ENCODE data around the gene CELF4. TPM values are rescaled to one million over a fixed set of nuclear protein-coding genes. Genes with fewer than 3 reads are reported as not detected.

The CELF4 gene
- total and polyA plus RNA-seq, 10 donors = 0.46 to 3.5 (median 0.78) TPM

GRCh38 chr18:37566479-37567060 is 972 bp upstream of the CELF4 start:
- Histone ChIP-seq H3K4me3 (peak overlapping the region; percentile 41 to 69 (median 55)), H3K4me1 (peaks cover 0 to 35% (median 29%) of the 10 kb centered on the region in 6 donors), H3K36me3 (no peaks in the 10 kb centered on the region), H3K9me3 (no peaks in the 10 kb centered on the region), H3K27ac (peak overlapping the region in 5 of 8 donors; percentile 22 to 71 (median 59)), H3K27me3 (replicated peaks in 1 of 7) (peaks cover 0 to 97% (median 46%) of the 10 kb centered on the region in 7 donors)
- intact Hi-C loops (cut with DNase I; ENCODE audit: low total_unique reads) = no loop called here
- peak; percentile 71 for DNase-seq
- WGBS, 5 donors = 1 to 8% (median 3%) methylated on average over 49 to 51 of the region's 51 CpGs
- TF ChIP-seq POLR2AphosphoS5 (IDR thresholded peaks at IDR 0.05) = no peak
- no peak for TF ChIP-seq CTCF (IDR thresholded peaks at IDR 0.05 in 8 of 11, conservative IDR thresholded peaks at IDR 0.05 in 3 of 11)
- TF ChIP-seq POLR2A (IDR thresholded peaks at IDR 0.05) = no peak

DNA sequence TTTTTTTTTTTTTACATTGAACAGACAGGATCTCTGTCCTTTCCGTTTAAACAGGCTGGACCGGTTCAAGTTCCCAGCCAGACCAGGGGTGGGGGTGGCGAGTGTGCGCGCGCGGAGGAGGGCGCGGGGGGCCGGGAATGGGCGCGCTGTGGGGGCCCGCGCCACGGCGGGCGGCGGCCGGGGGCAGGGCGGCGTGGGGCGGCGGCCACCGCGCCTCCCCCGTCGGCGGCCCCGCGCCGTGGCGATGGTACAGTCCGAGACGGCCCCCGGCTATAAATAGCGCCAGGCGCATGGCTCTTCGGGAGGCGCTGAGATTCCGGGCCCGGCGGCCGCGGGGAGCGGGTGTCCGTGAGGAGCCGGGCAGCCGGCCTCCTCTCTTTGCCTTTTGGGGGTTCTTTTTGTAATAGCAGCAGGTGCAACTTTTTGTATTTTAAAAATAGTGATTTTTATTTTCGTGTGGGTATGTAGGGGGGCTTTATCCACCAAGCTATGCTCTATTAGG is 430 bp upstream of the CELF4 start:
- Histone ChIP-seq H3K36me3 (no peaks in the 10 kb centered on the region), H3K9me3 (no peaks in the 10 kb centered on the region), H3K4me1 (peaks cover 0 to 35% (median 29%) of the 10 kb centered on the region in 6 donors), H3K27me3 (replicated peaks in 1 of 7) (peaks cover 0 to 96% (median 46%) of the 10 kb centered on the region in 7 donors), H3K27ac (peak overlapping the region in 4 of 8 donors; percentile 22 to 71 (median 52)), H3K4me3 (peak overlapping the region; percentile 41 to 69 (median 55))
- WGBS, 5 donors = 2 to 6% (median 2%) methylated on average over 24 to 49 of the region's 49 CpGs
- DNase-seq = peak; percentile 59
- intact Hi-C loops (cut with DNase I; ENCODE audit: low total_unique reads) = no loop called here
- no peak for TF ChIP-seq CTCF (IDR thresholded peaks at IDR 0.05 in 8 of 11, conservative IDR thresholded peaks at IDR 0.05 in 3 of 11)
- peak; percentile 64 to 88 (median 88) for TF ChIP-seq POLR2AphosphoS5 (IDR thresholded peaks at IDR 0.05)
- TF ChIP-seq POLR2A (IDR thresholded peaks at IDR 0.05) = peak in 1 of 3 donors; percentile 50

DNA sequence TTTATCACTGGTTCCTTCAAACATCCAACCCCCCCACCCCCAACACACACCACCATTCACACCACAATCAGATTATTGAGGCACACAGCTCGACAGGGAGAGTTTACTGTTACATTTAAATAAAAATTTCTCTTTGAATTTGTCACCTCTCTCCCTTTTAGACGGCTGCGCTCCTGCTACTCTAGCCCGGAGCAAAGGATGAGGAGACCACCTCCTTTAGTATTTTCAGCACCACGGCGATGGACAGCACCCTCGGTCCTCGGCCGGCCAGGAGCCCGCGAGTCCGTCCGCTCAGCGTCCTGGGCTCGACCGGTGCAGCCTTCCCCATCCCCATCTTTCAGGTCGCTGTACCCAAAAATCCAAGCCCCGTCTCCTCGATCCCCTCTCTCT is 892 bp downstream of the CELF4 start:
- Histone ChIP-seq H3K36me3 (no peaks in the 10 kb centered on the region), H3K27ac (no peak overlapping the region), H3K9me3 (no peaks in the 10 kb centered on the region), H3K4me3 (peak overlapping the region in 7 of 8 donors; percentile 11 to 69 (median 36)), H3K27me3 (replicated peaks in 1 of 7) (peaks cover 0 to 87% (median 45%) of the 10 kb centered on the region in 7 donors), H3K4me1 (peaks cover 0 to 35% (median 29%) of the 10 kb centered on the region in 6 donors)
- intact Hi-C loops (cut with DNase I; ENCODE audit: low total_unique reads) = no loop called here
- DNase-seq = peak; percentile 77
- TF ChIP-seq POLR2AphosphoS5 (IDR thresholded peaks at IDR 0.05) = peak in 2 of 3 donors; percentile 26 to 46
- no peak for TF ChIP-seq CTCF (IDR thresholded peaks at IDR 0.05 in 8 of 11, conservative IDR thresholded peaks at IDR 0.05 in 3 of 11)
- 4 to 18% (median 4%) methylated on average over 19 of the region's 19 CpGs for WGBS, 5 donors

GRCh38 chr18:37563931-37564392 is 1.6 kb downstream of the CELF4 start:
- DNase-seq = peak; percentile 5
- H3K9me3 ChIP-seq = no peaks in the 10 kb centered on the region
- H3K4me3 ChIP-seq = no peak overlapping the region
- TF ChIP-seq CTCF (IDR thresholded peaks at IDR 0.05 in 8 of 11, conservative IDR thresholded peaks at IDR 0.05 in 3 of 11) = no peak
- TF ChIP-seq POLR2AphosphoS5 (IDR thresholded peaks at IDR 0.05) = no peak
- TF ChIP-seq POLR2A (IDR thresholded peaks at IDR 0.05) = no peak
- H3K27me3 ChIP-seq (replicated peaks in 1 of 7) = peaks cover 0 to 84% (median 45%) of the 10 kb centered on the region in 7 donors
- 31 to 42% (median 40%) methylated on average over 13 of the region's 13 CpGs for WGBS, 5 donors
- intact Hi-C loops (cut with DNase I; ENCODE audit: low total_unique reads) = no loop called here
- no peaks in the 10 kb centered on the region for H3K36me3 ChIP-seq
- peaks cover 0 to 35% (median 29%) of the 10 kb centered on the region in 6 donors for H3K4me1 ChIP-seq
- H3K27ac ChIP-seq = no peak overlapping the region

Measured in spleen (tissue), 11 donors.